Stimulated activated CD4-positive, alpha-beta T cell treated with anti-CD3 and anti-CD28 coated beads, Interleukin-12 subunit alpha, Interleukin-12 subunit beta, amount 100 ng/mL, for 48 hours (primary cell): ENCODE data around the gene SLC45A1.
A peak's percentile ranks its signal among the peaks of the same experiment; 100 is the strongest.
"Not testable (repeated sequence)": the region's sequence is repeated elsewhere in the genome, so short reads cannot be mapped to it uniquely, and the experiment has no call there.

Source experiments
- DNase-seq, 3 donors: peaks; one replicate each; pipeline ENCODE4 v3.0.0-alpha.2; 2020; ENCODE audit warnings: low read depth in 2 of 3, low spot score in 1 of 3

Gene SLC45A1

GRCh38 chr1:8317647-8318381, at the start of gene SLC45A1:
SLC45A1 (plus strand) TSS chr1:8318114; CDS start chr1:8324330, 6,216 bp downstream.
- DNase-seq = peak; percentile 56 to 75 (median 67)

- DNase-seq = no peak
These were observed 44.9 kb upstream of the SLC45A1 start for GRCh38 chr1:8273036-8273435.

- DNase-seq = no peak
These were observed 43.6 kb upstream of the SLC45A1 start for GRCh38 chr1:8274352-8274751.

GRCh38 chr1:8276173-8276914, 41.6 kb upstream of the SLC45A1 start:
- no peak for DNase-seq

- no peak for DNase-seq
These were observed 41.0 kb upstream of the SLC45A1 start for GRCh38 chr1:8276932-8277331.

- DNase-seq = not testable (repeated sequence)
These were observed 39.2 kb upstream of the SLC45A1 start for GRCh38 chr1:8278677-8279076.

- no peak for DNase-seq
These were observed 35.9 kb upstream of the SLC45A1 start for GRCh38 chr1:8281843-8282509.

- peak; percentile 17 to 22 (median 20) for DNase-seq
These were observed 34.6 kb upstream of the SLC45A1 start for GRCh38 chr1:8283058-8283884.

- DNase-seq = no peak
These were observed 33.8 kb upstream of the SLC45A1 start for GRCh38 chr1:8284127-8284526.

GRCh38 chr1:8285103-8285502, 32.8 kb upstream of the SLC45A1 start:
- no peak for DNase-seq

GRCh38 chr1:8285965-8286364, 31.9 kb upstream of the SLC45A1 start:
- DNase-seq = no peak

GRCh38 chr1:8293118-8293517, 24.8 kb upstream of the SLC45A1 start:
- no peak for DNase-seq

GRCh38 chr1:8293641-8294169, 24.2 kb upstream of the SLC45A1 start:
- no peak for DNase-seq

GRCh38 chr1:8294170-8294697, 23.7 kb upstream of the SLC45A1 start:
- no peak for DNase-seq

GRCh38 chr1:8297245-8297644, 20.7 kb upstream of the SLC45A1 start:
- no peak for DNase-seq

GRCh38 chr1:8299963-8300362, 18.0 kb upstream of the SLC45A1 start:
- no peak for DNase-seq

- DNase-seq = no peak
These were observed 15.6 kb upstream of the SLC45A1 start for GRCh38 chr1:8302081-8302956.

- no peak for DNase-seq
These were observed 14.8 kb upstream of the SLC45A1 start for GRCh38 chr1:8303141-8303540.

GRCh38 chr1:8303876-8304275, 14.0 kb upstream of the SLC45A1 start:
- DNase-seq = no peak

GRCh38 chr1:8307628-8308027, 10.3 kb upstream of the SLC45A1 start:
- no peak for DNase-seq
